CD4-positive, alpha-beta T cell treated with Interleukin-4 for 4 hours (primary cell): Measurements from ENCODE around the gene PPP2R2B.

Source experiments
- DNase-seq: peaks from one replicate; pipeline ENCODE4 v3.0.0-alpha.2; 2020

Gene PPP2R2B

GRCh38 chr5:146878476-146879172, at the start of gene PPP2R2B:
PPP2R2B (minus strand) TSS chr5:146878757.
- peak; percentile 40 for DNase-seq

GRCh38 chr5:146924132-146924531, 45.6 kb upstream of the PPP2R2B start:
- no peak for DNase-seq

GRCh38 chr5:146921225-146921624, 42.7 kb upstream of the PPP2R2B start:
- DNase-seq: no peak

GRCh38 chr5:146920351-146920881, 41.9 kb upstream of the PPP2R2B start:
- no peak for DNase-seq

GRCh38 chr5:146919304-146919703, 40.7 kb upstream of the PPP2R2B start:
- DNase-seq: no peak

- no peak for DNase-seq
Observed at GRCh38 chr5:146917931-146918330, 39.4 kb upstream of the PPP2R2B start.

GRCh38 chr5:146912874-146913273, 34.3 kb upstream of the PPP2R2B start:
- DNase-seq: no peak

- DNase-seq: no peak
Observed at GRCh38 chr5:146910239-146910638, 31.7 kb upstream of the PPP2R2B start.

GRCh38 chr5:146909255-146910068, 30.9 kb upstream of the PPP2R2B start:
- no peak for DNase-seq

- DNase-seq: no peak
Observed at GRCh38 chr5:146906803-146907202, 28.2 kb upstream of the PPP2R2B start.

- DNase-seq: no peak
Observed at GRCh38 chr5:146904890-146905289, 26.3 kb upstream of the PPP2R2B start.

- no peak for DNase-seq
Observed at GRCh38 chr5:146903789-146904188, 25.2 kb upstream of the PPP2R2B start.

- DNase-seq: no peak
Observed at GRCh38 chr5:146902471-146902870, 23.9 kb upstream of the PPP2R2B start.

GRCh38 chr5:146897061-146897460, 18.5 kb upstream of the PPP2R2B start:
- no peak for DNase-seq

GRCh38 chr5:146894753-146895521, 16.4 kb upstream of the PPP2R2B start:
- no peak for DNase-seq

GRCh38 chr5:146893991-146894390, 15.4 kb upstream of the PPP2R2B start:
- DNase-seq: no peak

GRCh38 chr5:146892231-146892630, 13.7 kb upstream of the PPP2R2B start:
- DNase-seq: no peak

GRCh38 chr5:146891511-146891910, 13.0 kb upstream of the PPP2R2B start:
- DNase-seq: no peak

- no peak for DNase-seq
Observed at GRCh38 chr5:146890731-146891440, 12.3 kb upstream of the PPP2R2B start.

GRCh38 chr5:146890066-146890465, 11.5 kb upstream of the PPP2R2B start:
- DNase-seq: no peak

GRCh38 chr5:146889169-146889568, 10.6 kb upstream of the PPP2R2B start:
- no peak for DNase-seq

- DNase-seq: no peak
Observed at GRCh38 chr5:146888351-146888978, 9.9 kb upstream of the PPP2R2B start.
